K562 (cell line): ENCODE measurements around the gene KLHL30. TPM values are rescaled to one million over a fixed set of nuclear protein-coding genes. Genes with fewer than 3 reads are reported as not detected.

Source experiments
- ATAC-seq: fragments of 200-7000 bp; cut with Tn5 transposase; 3 replicates; pipeline ENCODE4 v1.9.1; 2020; ENCODE audit warnings: moderate library complexity
- BruUV-seq: library from RNA; stranded (reverse); fragments of 400-500 nt; replicated peaks from 2 replicates; lab custom pipeline; 2021; lab: Mats Ljungman, UMichigan
- CTCF ChIA-PET: fragments of 300-600 bp; formaldehyde crosslinking; extraction: SDS; loops from one replicate; lab custom pipeline; 2021; ENCODE audit warnings: low intra/inter-chr PET ratio; lab: Yijun Ruan, JAX
- POLR2A ChIA-PET: fragments of 300-600, 350-650 bp; sonication (Branson Sonifier 250); formaldehyde crosslinking; extraction: SDS; loops from one replicate; lab custom pipeline; 2021; ENCODE audit warnings: antibody characterized with exemption, inconsistent platforms; lab: Yijun Ruan, JAX
- DNase-seq, 4 experiments: peaks; one replicate each; pipeline versions ENCODE4 v3.0.0 to v3.0.0-alpha.2; 2011 to 2018; ENCODE audit warnings: low spot score in 3 of 4, mixed read lengths in 3 of 4; ENCODE audit errors: extremely low read depth in 1 of 4
- FAIRE-seq: peaks from 2 replicates; lab custom pipeline; 2011; peaks lifted over from hg19 to GRCh38; lab: Jason Lieb, UNC
- H2AFZ ChIP-seq: 2 replicates; pipeline ENCODE4 v1.6.0; 2011; ENCODE audit warnings: low read depth, low read length, control low read depth, inconsistent platforms
- H3K27ac ChIP-seq: fragments of 200-600 bp; 3 replicates; pipeline ENCODE4 v1.8.0; 2011; ENCODE audit warnings: low read depth, mild to moderate bottlenecking, control low read depth, inconsistent platforms, low read length, moderate library complexity, mixed read lengths; ENCODE audit errors: extremely low read depth
- H3K27me3 ChIP-seq, 2 experiments: fragments of 300-600 bp in 1 of 2; 2 replicates in 1 of 2; 3 replicates in 1 of 2; pipeline versions ENCODE4 v1.6.0 to v1.8.0; 2011; ENCODE audit warnings: inconsistent platforms in 2 of 2, low read length in 2 of 2, mild to moderate bottlenecking in 1 of 2, mixed read lengths in 1 of 2, moderate library complexity in 1 of 2; ENCODE audit not compliant: control insufficient read depth in 2 of 2, insufficient read depth in 2 of 2
- H3K36me3 ChIP-seq: fragments of 300-600 bp; 3 replicates; pipeline ENCODE4 v1.8.0; 2011; ENCODE audit warnings: mild to moderate bottlenecking, low read length, inconsistent platforms; ENCODE audit not compliant: control insufficient read depth, insufficient read depth
- H3K4me1 ChIP-seq, 2 experiments: fragments of 200-600 bp in 1 of 2; replicated peaks in 1 of 2; 2 replicates in 1 of 2; 3 replicates in 1 of 2; pipeline versions ENCODE4 v1.5.1 to v1.8.0; 2011; ENCODE audit warnings: inconsistent platforms in 2 of 2, low read length in 2 of 2, mild to moderate bottlenecking in 1 of 2, mixed read lengths in 1 of 2, moderate library complexity in 1 of 2; ENCODE audit not compliant: control insufficient read depth in 2 of 2, insufficient read depth in 2 of 2
- H3K4me2 ChIP-seq: 2 replicates; pipeline ENCODE4 v1.6.1; 2011; ENCODE audit warnings: low read length, control low read depth, inconsistent platforms, mixed read lengths; ENCODE audit not compliant: insufficient read depth
- H3K4me3 ChIP-seq: fragments of 200-600 bp; sonication (generic), shearing (Covaris generic); 2 replicates; pipeline ENCODE4 v1.5.1; 2016; ENCODE audit warnings: control low read depth, inconsistent platforms
- H3K79me2 ChIP-seq: fragments of 200-600 bp; 3 replicates; pipeline ENCODE4 v1.8.0; 2011; ENCODE audit warnings: low read length, inconsistent platforms; ENCODE audit not compliant: control insufficient read depth, insufficient read depth
- H3K9ac ChIP-seq, 2 experiments: 2 replicates each; pipeline versions ENCODE4 v1.6.0 to v1.6.1; 2011; ENCODE audit warnings: low read depth in 2 of 2, low read length in 2 of 2, control low read depth in 1 of 2, inconsistent platforms in 1 of 2, mild to moderate bottlenecking in 1 of 2, mixed read lengths in 1 of 2; ENCODE audit not compliant: insufficient read depth in 1 of 2
- H3K9me1 ChIP-seq: one replicate; pipeline ENCODE4 v1.6.0; 2011; ENCODE audit warnings: inconsistent platforms, mild to moderate bottlenecking, low read length, moderate library complexity; ENCODE audit not compliant: control insufficient read depth, insufficient read depth
- H3K9me3 ChIP-seq: replicated peaks from 2 replicates; pipeline ENCODE4 v1.5.1; 2011; ENCODE audit warnings: low read depth, low read length, inconsistent platforms; ENCODE audit not compliant: control insufficient read depth, insufficient read depth
- H4K20me1 ChIP-seq: replicated peaks from 2 replicates; pipeline ENCODE4 v1.6.1; 2011; ENCODE audit warnings: low read length, inconsistent platforms, mixed read lengths; ENCODE audit not compliant: control insufficient read depth, insufficient read depth
- BCL6 ChIP-seq: fragments of 250-450 bp; sonication (Bioruptor Pico); IDR thresholded peaks from 2 replicates; pipeline ENCODE4 v1.4.0; 2020
- CREM ChIP-seq: IDR thresholded peaks from 2 replicates; pipeline ENCODE4 v1.6.1; 2014; ENCODE audit warnings: antibody characterized with exemption, low read depth
- L3MBTL2 ChIP-seq: fragments of 450-650 bp; IDR thresholded peaks from 2 replicates; pipeline ENCODE4 v1.6.1; 2016; ENCODE audit warnings: mild to moderate bottlenecking, moderate library complexity
- MTF1 ChIP-seq: fragments of 250-450 bp; sonication (Bioruptor Pico); IDR thresholded peaks from 2 replicates; pipeline ENCODE4 v1.9.0; 2021; ENCODE audit warnings: moderate library complexity, mild to moderate bottlenecking, inconsistent platforms, borderline replicate concordance
- ZNF354B ChIP-seq: fragments of 250-450 bp; sonication (Bioruptor Pico); IDR thresholded peaks from 2 replicates; pipeline ENCODE4 v1.4.0; 2020
- ZNF551 ChIP-seq: fragments of 250-450 bp; sonication (Bioruptor Pico); IDR thresholded peaks from 2 replicates; pipeline ENCODE4 v1.5.0; 2021; ENCODE audit warnings: mild to moderate bottlenecking, moderate library complexity
- ZNF668 ChIP-seq: fragments of 250-450 bp; sonication (Bioruptor Pico); IDR thresholded peaks from 2 replicates; pipeline ENCODE4 v1.8.0; 2022; ENCODE audit warnings: mild to moderate bottlenecking, inconsistent platforms
- WGBS: fragments of 100-300 bp; shearing (Covaris generic); methylation state at CpG from one replicate; pipeline ENCODE4 v1.1.6; 2016; ENCODE audit warnings: low coverage, mixed read lengths; ENCODE audit not compliant: insufficient coverage; ENCODE audit errors: missing lambda C conversion rate; 5-methylcytosine and 5-hydroxymethylcytosine counted together
- in situ Hi-C: fragments of 300-500 bp; cut with MboI; formaldehyde crosslinking; loops from 4 replicates; pipeline ENCODE4 v1.15.0; 2018; ENCODE audit warnings: inconsistent platforms, mixed read lengths
- intact Hi-C: fragments of 100-400 bp; cut with micrococcal nuclease; formaldehyde crosslinking; loops from 2 replicates; pipeline ENCODE4 v1.14.2; 2022
- polyA plus RNA-seq, 8 experiments: library from polyadenylated mRNA; depleted of rRNA in 4 of 8; stranded (reverse) in 5 of 8; unstranded in 3 of 8; fragments of >200 nt; fragmentation: Nextera tagmentation in 2 of 8; fragmentation: Illumina TruSeq in 1 of 8; extraction: Ambion mirVana in 2 of 8; extraction: Trizol in 1 of 8; gene quantifications; 2 replicates each; pipeline versions ENCODE4 v1.2.1 to v1.2.3, GENCODE V29; 2011 to 2014; ENCODE audit warnings: inconsistent platforms in 1 of 8, missing spikeins in 1 of 8
- total RNA-seq, 7 experiments: library from RNA; depleted of rRNA in 6 of 7; stranded (reverse); fragments of >200 nt in 6 of 7; fragmentation: Illumina TruSeq in 2 of 7; extraction: Trizol in 2 of 7; gene quantifications; 2 replicates each; pipeline versions ENCODE4 v1.2.1 to v1.2.3, GENCODE V29; 2011 to 2021; ENCODE audit warnings: low replicate concordance in 1 of 7
- TF ChIP-seq, protein P1 (sequence below), 2 experiments: IDR thresholded peaks; 2 replicates each; pipeline ENCODE4 v1.6.1; 2012; ENCODE audit warnings: improper control_type of control experiment in 2 of 2, low read depth in 2 of 2, low read length in 2 of 2, borderline replicate concordance in 1 of 2
- TF ChIP-seq, protein P2 (sequence below): fragments of 250-450 bp; sonication (Bioruptor Pico); IDR thresholded peaks from 2 replicates; pipeline ENCODE4 v1.6.1; 2021; ENCODE audit warnings: mild to moderate bottlenecking
- TF ChIP-seq, protein P3 (sequence below): fragments of 250-450 bp; sonication (Bioruptor Pico); IDR thresholded peaks from 2 replicates; pipeline ENCODE4 v1.5.1; 2021; ENCODE audit warnings: mild to moderate bottlenecking
- TF ChIP-seq, protein P4 (sequence below), 2 experiments: fragments of 150-350 bp in 1 of 2; IDR thresholded peaks; 2 replicates each; pipeline ENCODE4 v1.6.1; 2012 to 2016; ENCODE audit warnings: low read depth in 2 of 2, low read length in 2 of 2, mild to moderate bottlenecking in 1 of 2, moderate library complexity in 1 of 2
- TF ChIP-seq, protein P5 (sequence below): sonication (generic); formaldehyde crosslinking; IDR thresholded peaks from 2 replicates; pipeline ENCODE4 v1.8.0; 2022; ENCODE audit warnings: mild to moderate bottlenecking, missing genetic modification reagents

Gene KLHL30
- total and polyA plus RNA-seq, 9 of the 15 experiments (the other 6 are each of a cell fraction or from before 2014, with no cell fraction given), result 0.04 TPM; not detected in 8

DNA sequence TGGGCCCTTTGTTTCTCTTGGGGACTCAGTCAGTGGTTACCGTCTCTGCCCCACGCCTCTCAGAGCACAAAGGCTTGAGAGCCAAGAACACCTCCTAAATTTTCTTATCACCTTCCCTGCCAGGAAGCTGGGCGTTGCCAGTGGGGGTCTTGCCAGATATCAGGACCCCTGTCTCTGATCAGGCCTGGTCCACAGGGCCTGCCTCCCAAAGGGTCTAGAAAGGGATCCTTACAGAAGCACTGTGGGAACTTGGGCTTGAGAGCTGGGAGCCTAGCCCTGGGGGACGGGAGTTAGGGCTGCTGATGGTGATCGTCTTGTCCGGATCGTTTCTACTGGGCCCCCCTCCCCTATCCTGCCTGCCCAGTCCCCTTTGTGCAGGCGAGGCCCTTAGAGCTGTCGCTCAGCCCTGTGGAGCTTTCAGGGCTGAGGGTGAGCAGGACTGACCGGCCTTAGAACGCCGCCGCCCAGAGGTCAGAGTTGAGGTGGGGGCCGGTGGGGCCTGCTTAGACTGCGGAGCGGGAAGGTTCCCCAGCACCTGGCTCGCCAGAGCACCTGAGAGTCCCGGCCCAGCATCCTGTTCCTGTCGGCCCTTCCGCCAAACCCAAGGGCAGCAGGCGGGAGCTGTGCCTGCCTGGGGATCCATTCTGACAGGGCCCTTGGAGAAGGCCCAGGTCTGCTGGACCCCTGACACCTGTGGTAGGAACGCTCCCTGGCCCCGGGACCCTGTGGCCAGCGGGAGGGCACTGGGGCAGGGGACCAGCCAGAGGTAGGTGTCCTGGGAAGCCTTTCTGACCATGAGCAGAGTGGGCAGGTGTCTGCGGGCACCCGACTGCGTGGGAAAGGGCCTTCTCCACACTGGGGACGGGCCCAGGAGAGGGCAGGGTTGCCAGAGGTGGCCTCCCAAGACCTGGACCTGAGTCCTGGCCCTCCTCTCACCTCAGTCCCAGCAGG, 37.4 kb upstream of the KLHL30 start:
- Histone ChIP-seq H3K9ac (peak overlapping the region in 1 of 2 experiments; percentile 26; a peak in 1 of 4 replicates), H3K4me2 (no peak overlapping the region), H3K9me1 (peaks cover 3% of the 10 kb centered on the region), H2AFZ (no peak overlapping the region), H3K4me1 (peaks cover 6 to 52% of the 10 kb centered on the region in 2 experiments; a peak in 3 of 5 replicates), H3K4me3 (no peak overlapping the region), H3K79me2 (no peaks in the 10 kb centered on the region), H3K27me3 (no peaks in the 10 kb centered on the region), H4K20me1 (no peaks in the 10 kb centered on the region), H3K36me3 (no peaks in the 10 kb centered on the region; the same call in 2 of the 3 replicates), H3K9me3 (no peaks in the 10 kb centered on the region), H3K27ac (no peak overlapping the region)
- intact Hi-C loops (no loop called here), in situ Hi-C loops (loop anchor here (10.0 kb wide), 1 partner anchor 246 kb away; the partner anchor contains the start of gene RAMP1)
- DNase-seq, result no peak
- no TSS peak for BruUV-seq
- 73% methylated on average over 7 of the region's 28 CpGs for WGBS
- ChIA-PET POLR2A (interaction anchor here (2.0 kb wide), 1 partner anchor 10 kb away, joined by 4 read pairs; no protein-coding TSS in a partner anchor), CTCF (no interaction called here)
- no peak for ATAC-seq
- FAIRE-seq, result no peak
- TF ChIP-seq L3MBTL2 (no peak), BCL6 (no peak), ZNF354B (CRISPR knock-in tag) (no peak), CREM (no peak), ZNF551 (no peak), ZNF668 (CRISPR knock-in tag) (no peak), MTF1 (CRISPR knock-in tag) (no peak)
- TF ChIP-seq, protein P1, sequence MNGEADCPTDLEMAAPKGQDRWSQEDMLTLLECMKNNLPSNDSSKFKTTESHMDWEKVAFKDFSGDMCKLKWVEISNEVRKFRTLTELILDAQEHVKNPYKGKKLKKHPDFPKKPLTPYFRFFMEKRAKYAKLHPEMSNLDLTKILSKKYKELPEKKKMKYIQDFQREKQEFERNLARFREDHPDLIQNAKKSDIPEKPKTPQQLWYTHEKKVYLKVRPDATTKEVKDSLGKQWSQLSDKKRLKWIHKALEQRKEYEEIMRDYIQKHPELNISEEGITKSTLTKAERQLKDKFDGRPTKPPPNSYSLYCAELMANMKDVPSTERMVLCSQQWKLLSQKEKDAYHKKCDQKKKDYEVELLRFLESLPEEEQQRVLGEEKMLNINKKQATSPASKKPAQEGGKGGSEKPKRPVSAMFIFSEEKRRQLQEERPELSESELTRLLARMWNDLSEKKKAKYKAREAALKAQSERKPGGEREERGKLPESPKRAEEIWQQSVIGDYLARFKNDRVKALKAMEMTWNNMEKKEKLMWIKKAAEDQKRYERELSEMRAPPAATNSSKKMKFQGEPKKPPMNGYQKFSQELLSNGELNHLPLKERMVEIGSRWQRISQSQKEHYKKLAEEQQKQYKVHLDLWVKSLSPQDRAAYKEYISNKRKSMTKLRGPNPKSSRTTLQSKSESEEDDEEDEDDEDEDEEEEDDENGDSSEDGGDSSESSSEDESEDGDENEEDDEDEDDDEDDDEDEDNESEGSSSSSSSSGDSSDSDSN (IDR thresholded peaks at IDR 0.05; ENCODE audit: borderline replicate concordance in 1 of 2, low read depth in 2 of 2, low read length in 2 of 2), result no peak
- TF ChIP-seq, protein P2, sequence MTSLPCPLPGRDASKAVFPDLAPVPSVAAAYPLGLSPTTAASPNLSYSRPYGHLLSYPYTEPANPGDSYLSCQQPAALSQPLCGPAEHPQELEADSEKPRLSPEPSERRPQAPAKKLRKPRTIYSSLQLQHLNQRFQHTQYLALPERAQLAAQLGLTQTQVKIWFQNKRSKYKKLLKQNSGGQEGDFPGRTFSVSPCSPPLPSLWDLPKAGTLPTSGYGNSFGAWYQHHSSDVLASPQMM (CRISPR knock-in tag), result no peak
- TF ChIP-seq, protein P3, sequence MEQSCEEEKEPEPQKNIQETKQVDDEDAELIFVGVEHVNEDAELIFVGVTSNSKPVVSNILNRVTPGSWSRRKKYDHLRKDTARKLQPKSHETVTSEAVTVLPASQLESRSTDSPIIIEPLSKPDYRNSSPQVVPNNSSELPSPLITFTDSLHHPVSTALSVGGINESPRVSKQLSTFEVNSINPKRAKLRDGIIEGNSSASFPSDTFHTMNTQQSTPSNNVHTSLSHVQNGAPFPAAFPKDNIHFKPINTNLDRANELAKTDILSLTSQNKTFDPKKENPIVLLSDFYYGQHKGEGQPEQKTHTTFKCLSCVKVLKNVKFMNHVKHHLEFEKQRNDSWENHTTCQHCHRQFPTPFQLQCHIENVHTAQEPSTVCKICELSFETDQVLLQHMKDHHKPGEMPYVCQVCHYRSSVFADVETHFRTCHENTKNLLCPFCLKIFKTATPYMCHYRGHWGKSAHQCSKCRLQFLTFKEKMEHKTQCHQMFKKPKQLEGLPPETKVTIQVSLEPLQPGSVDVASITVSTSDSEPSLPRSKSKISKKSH (CRISPR knock-in tag), result no peak
- TF ChIP-seq, protein P4, sequence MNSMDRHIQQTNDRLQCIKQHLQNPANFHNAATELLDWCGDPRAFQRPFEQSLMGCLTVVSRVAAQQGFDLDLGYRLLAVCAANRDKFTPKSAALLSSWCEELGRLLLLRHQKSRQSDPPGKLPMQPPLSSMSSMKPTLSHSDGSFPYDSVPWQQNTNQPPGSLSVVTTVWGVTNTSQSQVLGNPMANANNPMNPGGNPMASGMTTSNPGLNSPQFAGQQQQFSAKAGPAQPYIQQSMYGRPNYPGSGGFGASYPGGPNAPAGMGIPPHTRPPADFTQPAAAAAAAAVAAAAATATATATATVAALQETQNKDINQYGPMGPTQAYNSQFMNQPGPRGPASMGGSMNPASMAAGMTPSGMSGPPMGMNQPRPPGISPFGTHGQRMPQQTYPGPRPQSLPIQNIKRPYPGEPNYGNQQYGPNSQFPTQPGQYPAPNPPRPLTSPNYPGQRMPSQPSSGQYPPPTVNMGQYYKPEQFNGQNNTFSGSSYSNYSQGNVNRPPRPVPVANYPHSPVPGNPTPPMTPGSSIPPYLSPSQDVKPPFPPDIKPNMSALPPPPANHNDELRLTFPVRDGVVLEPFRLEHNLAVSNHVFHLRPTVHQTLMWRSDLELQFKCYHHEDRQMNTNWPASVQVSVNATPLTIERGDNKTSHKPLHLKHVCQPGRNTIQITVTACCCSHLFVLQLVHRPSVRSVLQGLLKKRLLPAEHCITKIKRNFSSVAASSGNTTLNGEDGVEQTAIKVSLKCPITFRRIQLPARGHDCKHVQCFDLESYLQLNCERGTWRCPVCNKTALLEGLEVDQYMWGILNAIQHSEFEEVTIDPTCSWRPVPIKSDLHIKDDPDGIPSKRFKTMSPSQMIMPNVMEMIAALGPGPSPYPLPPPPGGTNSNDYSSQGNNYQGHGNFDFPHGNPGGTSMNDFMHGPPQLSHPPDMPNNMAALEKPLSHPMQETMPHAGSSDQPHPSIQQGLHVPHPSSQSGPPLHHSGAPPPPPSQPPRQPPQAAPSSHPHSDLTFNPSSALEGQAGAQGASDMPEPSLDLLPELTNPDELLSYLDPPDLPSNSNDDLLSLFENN (IDR thresholded peaks at IDR 0.05; ENCODE audit: low read depth in 2 of 2, low read length in 2 of 2), result no peak
- TF ChIP-seq, protein P5, sequence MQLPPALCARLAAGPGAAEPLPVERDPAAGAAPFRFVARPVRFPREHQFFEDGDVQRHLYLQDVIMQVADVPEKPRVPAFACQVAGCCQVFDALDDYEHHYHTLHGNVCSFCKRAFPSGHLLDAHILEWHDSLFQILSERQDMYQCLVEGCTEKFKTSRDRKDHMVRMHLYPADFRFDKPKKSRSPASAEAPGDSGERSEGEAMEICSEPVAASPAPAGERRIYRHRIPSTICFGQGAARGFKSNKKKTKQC, result no peak
